IPS DF 6.9 (cell line): Measurements from ENCODE around the gene MIPEP.

ENCODE experiments used
- DNase-seq: peaks from one replicate; pipeline ENCODE4 v3.0.0-alpha.2; 2013; ENCODE audit warnings: low read depth, low spot score
- H3K27ac ChIP-seq: one replicate; pipeline ENCODE4 v1.5.1; 2013; ENCODE audit warnings: low read length, control low read depth
- H3K27me3 ChIP-seq: 2 replicates; pipeline ENCODE4 v1.6.1; 2013; ENCODE audit warnings: mild to moderate bottlenecking, low read length; ENCODE audit not compliant: control insufficient read depth, insufficient read depth
- H3K36me3 ChIP-seq: 2 replicates; pipeline ENCODE4 v1.6.1; 2013; ENCODE audit warnings: low read length; ENCODE audit not compliant: control insufficient read depth, insufficient read depth
- H3K4me1 ChIP-seq: 2 replicates; pipeline ENCODE4 v1.6.1; 2013; ENCODE audit warnings: low read length; ENCODE audit not compliant: control insufficient read depth, insufficient read depth
- H3K4me3 ChIP-seq: 2 replicates; pipeline ENCODE4 v1.5.1; 2013; ENCODE audit warnings: mild to moderate bottlenecking, low read length
- H3K9me3 ChIP-seq: 2 replicates; pipeline ENCODE4 v1.6.1; 2013; ENCODE audit warnings: low read length, inconsistent platforms; ENCODE audit not compliant: control insufficient read depth, insufficient read depth
- WGBS: extraction: QIAGEN DNeasy Blood & Tissue Kit; methylation state at CpG from one replicate; pipeline ENCODE4 v1.1.7; 2013; ENCODE audit warnings: mixed read lengths, missing lambda C conversion rate; ENCODE audit not compliant: insufficient read length, insufficient coverage; 5-methylcytosine and 5-hydroxymethylcytosine counted together

MIPEP gene

DNA sequence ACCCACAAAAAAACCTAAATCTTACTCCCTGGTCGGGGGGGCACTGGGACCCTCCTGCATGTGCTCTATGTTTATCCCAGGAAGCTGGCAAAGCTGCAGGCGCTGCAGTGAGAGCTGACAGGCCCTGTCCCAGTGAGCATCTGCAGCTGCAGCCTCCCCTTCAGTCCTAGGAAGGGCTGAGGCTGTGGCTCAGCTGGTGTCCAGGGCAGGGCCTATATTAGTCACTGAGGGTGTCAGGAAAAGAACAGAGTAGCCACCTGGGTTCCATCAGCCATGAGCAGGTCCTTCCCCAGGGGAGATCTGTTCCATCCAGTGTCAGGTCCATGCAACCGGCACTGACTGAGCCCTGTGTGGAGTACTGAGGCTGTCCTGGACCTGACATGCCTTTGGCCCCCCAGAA, 198.5 kb downstream of the MIPEP start:
- no CpG with 5 or more reads among the region's 3 CpGs for WGBS
- no peaks in the 10 kb centered on the region for H3K36me3 ChIP-seq
- H3K9me3 ChIP-seq, result no peaks in the 10 kb centered on the region
- no peaks in the 10 kb centered on the region for H3K27me3 ChIP-seq
- no peak for DNase-seq
- peaks cover 1% of the 10 kb centered on the region; the same call in 1 of the 2 replicates for H3K4me1 ChIP-seq
- H3K27ac ChIP-seq, result no peak overlapping the region
- no peak overlapping the region for H3K4me3 ChIP-seq

- H3K4me3 ChIP-seq, result no peak overlapping the region
- H3K27me3 ChIP-seq, result no peaks in the 10 kb centered on the region
- no peak overlapping the region for H3K27ac ChIP-seq
- WGBS, result 100% methylated on average over 1 of the region's 3 CpGs
- H3K9me3 ChIP-seq, result no peaks in the 10 kb centered on the region
- DNase-seq, result no peak
- H3K4me1 ChIP-seq, result no peaks in the 10 kb centered on the region
- H3K36me3 ChIP-seq, result no peaks in the 10 kb centered on the region
Observed at GRCh38 chr13:23688336-23688735, 200.9 kb downstream of the MIPEP start.

- Histone ChIP-seq H3K27ac (no peak overlapping the region), H3K4me3 (no peak overlapping the region), H3K4me1 (no peaks in the 10 kb centered on the region), H3K27me3 (no peaks in the 10 kb centered on the region), H3K9me3 (no peaks in the 10 kb centered on the region), H3K36me3 (no peaks in the 10 kb centered on the region)
- WGBS, result no CpG with 5 or more reads among the region's 5 CpGs
- DNase-seq, result no peak
Observed at GRCh38 chr13:23687614-23688013, 201.6 kb downstream of the MIPEP start.

DNA sequence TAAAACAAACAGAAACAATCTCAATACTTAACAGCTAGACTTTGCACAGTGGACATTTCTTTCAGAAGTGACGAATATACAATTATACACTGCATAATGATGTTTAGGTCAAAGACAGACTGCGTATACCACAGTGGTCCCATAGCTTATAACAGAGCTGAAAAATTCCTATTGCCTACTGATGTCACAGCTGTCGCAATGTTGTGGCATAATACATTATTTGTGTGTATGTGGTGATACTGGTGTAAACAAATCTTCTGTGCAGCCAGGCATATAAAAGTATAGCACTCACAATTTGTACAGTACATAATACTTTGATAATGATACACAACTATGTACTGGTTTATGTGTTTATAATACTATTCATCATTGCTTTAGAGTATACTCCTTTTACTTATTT, 202.3 kb downstream of the MIPEP start:
- H3K9me3 ChIP-seq, result no peaks in the 10 kb centered on the region
- no peaks in the 10 kb centered on the region for H3K36me3 ChIP-seq
- no peak overlapping the region for H3K27ac ChIP-seq
- no peaks in the 10 kb centered on the region for H3K27me3 ChIP-seq
- no peak for DNase-seq
- H3K4me3 ChIP-seq, result no peak overlapping the region
- no peaks in the 10 kb centered on the region for H3K4me1 ChIP-seq
- no CpG with 5 or more reads among the region's 3 CpGs for WGBS

GRCh38 chr13:23685416-23685815, 203.8 kb downstream of the MIPEP start:
- DNase-seq, result no peak
- whole genome bisulfite sequencing, result no CpG with 5 or more reads among the region's 1 CpG

GRCh38 chr13:23684647-23685046, 204.6 kb downstream of the MIPEP start:
- Histone ChIP-seq H3K4me1 (no peaks in the 10 kb centered on the region), H3K27ac (no peak overlapping the region), H3K4me3 (no peak overlapping the region), H3K27me3 (no peaks in the 10 kb centered on the region; the same call in 1 of the 2 replicates), H3K9me3 (no peaks in the 10 kb centered on the region), H3K36me3 (no peaks in the 10 kb centered on the region)
- no CpG with 5 or more reads among the region's 2 CpGs for WGBS
- DNase-seq, result no peak

More at GRCh38 chr13:23685416-23685815, 203.8 kb downstream of the MIPEP start:
- H3K4me1 ChIP-seq, result no peaks in the 10 kb centered on the region
- no peak overlapping the region for H3K27ac ChIP-seq
- H3K27me3 ChIP-seq, result no peaks in the 10 kb centered on the region; the same call in 1 of the 2 replicates
- no peak overlapping the region for H3K4me3 ChIP-seq
- no peaks in the 10 kb centered on the region for H3K9me3 ChIP-seq
- no peaks in the 10 kb centered on the region for H3K36me3 ChIP-seq

DNA sequence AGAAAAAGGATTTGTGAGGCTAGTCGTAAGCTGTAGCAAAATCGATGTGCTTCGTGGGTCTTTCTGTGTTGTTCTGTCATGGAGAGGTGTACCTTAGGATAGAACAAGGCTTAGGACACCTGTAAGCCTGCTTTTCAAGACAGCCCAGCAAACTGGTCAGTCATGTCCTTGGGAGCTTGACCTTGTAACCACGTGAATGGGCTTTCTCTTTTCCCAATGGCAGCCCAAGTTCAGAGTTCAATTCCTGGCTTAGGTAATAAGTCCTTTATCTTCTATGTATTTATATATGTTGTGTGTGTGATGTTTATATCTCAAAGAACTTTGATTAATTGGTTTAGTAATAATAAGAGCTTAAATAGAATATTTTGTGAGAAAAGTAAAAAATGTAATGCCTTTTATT, 206.1 kb downstream of the MIPEP start:
- WGBS, result no CpG with 5 or more reads among the region's 4 CpGs
- Histone ChIP-seq H3K4me3 (no peak overlapping the region), H3K27me3 (no peaks in the 10 kb centered on the region; the same call in 1 of the 2 replicates), H3K4me1 (no peaks in the 10 kb centered on the region), H3K27ac (no peak overlapping the region), H3K9me3 (no peaks in the 10 kb centered on the region; the same call in 1 of the 2 replicates), H3K36me3 (peaks cover under 1% of the 10 kb centered on the region; the same call in 1 of the 2 replicates)
- DNase-seq, result no peak

DNA sequence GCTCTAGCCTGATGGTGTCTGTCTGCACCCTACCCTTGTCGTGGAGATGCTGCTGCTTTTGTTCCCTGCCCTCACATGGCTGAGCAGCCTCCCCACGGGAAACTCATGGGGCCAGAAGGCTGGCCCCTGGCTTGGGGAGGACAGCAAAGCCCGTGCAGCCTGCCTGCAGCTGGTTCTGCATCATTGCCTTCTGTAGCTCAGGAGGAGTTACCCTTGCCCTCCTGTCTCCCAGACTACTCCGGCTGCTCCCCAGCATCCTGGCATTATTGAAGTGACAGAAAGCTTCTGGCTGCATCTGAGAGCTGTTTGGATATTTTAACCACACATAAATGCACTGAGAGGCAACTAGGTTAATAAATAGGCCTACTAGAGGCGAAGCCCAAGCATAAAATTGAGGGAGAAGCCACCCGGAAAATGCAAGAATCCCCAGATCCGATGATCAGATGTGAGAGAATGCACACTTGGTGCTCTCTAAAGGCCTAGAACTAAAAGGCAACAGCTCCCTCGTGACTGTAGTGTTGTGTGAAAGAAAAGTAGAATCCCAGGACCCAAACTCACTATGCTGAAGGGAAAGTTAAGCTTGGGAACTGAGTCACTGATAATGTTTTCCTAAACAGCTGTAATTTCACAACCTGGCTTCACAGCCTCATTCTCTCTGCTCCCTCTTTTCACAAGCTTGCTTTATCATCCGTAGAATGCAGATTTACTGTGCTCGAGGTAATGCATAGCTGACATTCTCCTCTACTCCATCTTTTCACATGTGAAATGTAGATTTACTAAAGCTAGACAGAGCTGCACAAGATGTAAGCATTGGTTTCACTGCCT, 208.1 kb downstream of the MIPEP start:
- H3K27me3 ChIP-seq, result no peaks in the 10 kb centered on the region; the same call in 1 of the 2 replicates
- no peak for DNase-seq
- no peak overlapping the region for H3K4me3 ChIP-seq
- no peaks in the 10 kb centered on the region for H3K4me1 ChIP-seq
- peaks cover 2% of the 10 kb centered on the region; the same call in 1 of the 2 replicates for H3K9me3 ChIP-seq
- no peak overlapping the region for H3K27ac ChIP-seq
- peaks cover 4% of the 10 kb centered on the region; the same call in 1 of the 2 replicates for H3K36me3 ChIP-seq
- no CpG with 5 or more reads among the region's 10 CpGs for WGBS
